HG02938 (cell line): ENCODE results near the gene BCAS3.
A peak's percentile ranks its signal among the peaks of the same experiment; 100 is the strongest.

ENCODE experiments used
- ATAC-seq: cut with Tn5 transposase; IDR thresholded peaks from one replicate; pipeline ENCODE4 v1.9.1; 2021; ENCODE audit warnings: mild to moderate bottlenecking, moderate library complexity; ENCODE audit not compliant: unreplicated experiment

BCAS3 gene

DNA sequence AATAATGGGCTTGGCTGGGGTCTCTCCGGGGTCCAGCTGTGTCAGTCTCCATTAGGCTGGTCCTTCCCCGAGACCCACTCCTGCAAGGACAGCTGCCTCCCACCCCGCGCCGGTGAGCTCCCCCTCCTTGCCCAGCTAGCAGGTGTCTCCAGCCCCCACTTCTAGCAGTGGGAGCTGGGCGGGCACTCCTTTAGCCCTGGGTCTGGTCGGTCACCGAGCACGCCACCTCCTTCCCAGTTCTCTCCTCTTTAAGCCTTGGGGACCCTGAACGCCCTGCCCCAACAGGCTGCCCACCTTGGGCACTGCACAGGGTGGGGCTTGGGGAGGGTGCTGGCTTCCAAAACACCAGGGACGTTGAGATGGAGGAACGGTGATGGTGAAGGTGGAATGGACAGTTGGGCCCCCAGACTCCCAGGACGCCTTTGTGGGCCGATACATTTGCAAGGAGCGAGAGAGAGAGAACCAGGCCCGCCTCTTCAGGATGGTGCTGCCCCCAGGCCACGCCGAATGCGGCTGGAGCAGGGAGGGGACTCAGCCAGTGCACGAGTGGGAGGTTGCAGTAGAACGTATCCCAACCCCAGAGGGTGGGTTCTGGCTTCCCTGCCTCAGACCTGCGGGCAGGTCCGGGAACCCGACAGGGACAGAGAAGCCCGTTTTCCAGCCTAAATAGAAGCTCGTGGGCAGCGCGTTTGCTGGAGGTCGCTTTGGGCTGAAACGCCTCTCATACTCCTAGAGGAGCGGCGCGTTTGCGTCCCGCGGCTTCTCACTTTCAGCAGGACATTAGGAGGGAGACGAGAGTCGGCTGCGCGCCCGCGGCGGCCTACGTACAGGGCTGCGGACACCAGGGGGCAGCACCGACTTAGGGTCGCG lies 732.7 kb downstream of the BCAS3 start:
- no peak for ATAC-seq

DNA sequence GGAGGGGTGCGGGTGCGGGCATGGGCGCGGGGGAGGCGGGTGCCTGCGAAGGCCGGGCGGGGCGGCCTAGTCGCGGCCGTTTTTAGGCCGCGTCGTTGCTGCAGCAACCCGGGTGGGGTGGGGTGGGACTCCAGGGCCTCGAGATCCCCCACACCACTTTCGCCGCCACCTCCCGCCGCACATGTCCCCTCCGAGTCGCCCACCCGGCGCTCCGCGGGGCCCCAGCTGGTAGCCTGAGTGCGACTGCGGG lies 733.3 kb downstream of the BCAS3 start:
- ATAC-seq: no peak

DNA sequence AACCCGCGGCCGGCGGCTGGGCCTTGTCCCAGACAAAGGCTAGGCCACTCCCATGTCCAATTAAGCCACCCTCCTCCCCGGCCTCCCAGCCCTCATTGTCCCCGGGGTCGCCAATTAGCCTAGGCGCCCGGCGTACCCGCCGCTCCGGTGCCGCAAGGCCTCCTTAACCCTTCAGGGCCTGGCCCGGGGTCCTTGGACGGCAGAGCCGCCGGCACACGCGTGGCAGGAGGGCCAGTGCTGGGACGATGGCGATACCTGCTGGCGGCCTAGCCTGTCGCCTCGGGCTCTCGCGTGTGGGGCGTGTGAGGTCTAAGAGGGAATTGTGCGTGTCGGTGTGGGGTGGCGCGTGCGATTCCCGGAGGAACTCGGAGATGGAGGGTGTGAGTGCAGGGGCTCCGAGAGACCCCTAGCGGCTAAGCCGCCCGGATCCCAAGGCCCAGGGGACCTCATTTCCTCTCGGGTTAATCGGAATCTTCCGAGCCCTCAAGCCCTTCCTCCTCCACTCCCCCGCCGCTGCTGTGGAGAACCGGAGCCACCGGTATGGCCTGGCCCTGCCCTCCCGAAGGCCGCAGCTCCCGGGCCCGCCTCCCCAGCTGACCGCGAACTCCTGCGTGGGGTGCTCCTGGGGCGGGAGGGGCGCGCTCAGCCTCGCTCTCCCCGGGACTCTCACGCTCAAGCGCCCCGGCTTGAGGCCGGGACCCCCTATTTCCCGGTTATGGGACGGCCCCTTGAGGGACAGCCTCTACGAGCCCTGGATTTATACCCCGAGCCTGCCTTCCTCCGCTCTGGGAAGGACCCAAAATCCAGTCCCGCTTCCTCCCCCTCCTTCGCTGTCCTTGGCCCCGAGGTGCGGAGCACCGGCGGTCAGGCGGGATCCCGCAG lies 733.9 kb downstream of the BCAS3 start:
- no peak for ATAC-seq

DNA sequence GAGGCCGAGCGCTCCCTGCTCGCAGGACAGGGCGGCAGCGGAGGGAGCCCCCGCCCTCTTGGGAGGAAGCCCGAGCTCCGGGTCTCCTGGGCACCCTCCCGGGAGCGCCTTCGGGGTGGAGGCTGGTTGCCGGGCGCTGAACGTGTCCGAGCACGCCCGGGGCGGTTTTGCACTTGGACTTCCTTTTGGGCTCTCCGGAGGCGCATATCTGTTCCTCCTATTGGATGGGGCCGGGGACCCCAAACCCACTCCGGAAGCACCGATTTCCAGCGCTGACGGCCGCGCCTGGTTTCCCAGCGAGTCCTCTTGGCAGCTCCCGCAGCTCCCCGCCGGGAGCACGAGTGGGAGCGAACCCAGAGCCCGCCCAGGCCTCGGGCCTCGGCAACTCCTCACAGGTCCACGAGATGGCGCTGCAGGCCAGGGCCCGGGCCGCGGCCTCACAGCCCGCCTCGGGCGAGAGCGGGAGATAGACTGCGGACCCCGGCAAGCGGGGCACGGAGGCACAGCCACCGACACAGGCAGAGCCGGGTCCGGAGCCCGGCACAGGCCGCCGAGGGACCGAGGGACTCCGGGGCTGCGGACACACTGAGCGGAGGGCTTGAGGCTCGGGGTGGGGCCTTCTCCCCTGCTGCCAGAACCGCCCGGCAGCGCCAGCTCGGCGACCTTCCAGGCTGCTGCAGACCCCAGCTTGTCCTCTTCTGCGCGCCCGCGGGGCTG lies 734.6 kb downstream of the BCAS3 start:
- ATAC-seq: peak; percentile 70

DNA sequence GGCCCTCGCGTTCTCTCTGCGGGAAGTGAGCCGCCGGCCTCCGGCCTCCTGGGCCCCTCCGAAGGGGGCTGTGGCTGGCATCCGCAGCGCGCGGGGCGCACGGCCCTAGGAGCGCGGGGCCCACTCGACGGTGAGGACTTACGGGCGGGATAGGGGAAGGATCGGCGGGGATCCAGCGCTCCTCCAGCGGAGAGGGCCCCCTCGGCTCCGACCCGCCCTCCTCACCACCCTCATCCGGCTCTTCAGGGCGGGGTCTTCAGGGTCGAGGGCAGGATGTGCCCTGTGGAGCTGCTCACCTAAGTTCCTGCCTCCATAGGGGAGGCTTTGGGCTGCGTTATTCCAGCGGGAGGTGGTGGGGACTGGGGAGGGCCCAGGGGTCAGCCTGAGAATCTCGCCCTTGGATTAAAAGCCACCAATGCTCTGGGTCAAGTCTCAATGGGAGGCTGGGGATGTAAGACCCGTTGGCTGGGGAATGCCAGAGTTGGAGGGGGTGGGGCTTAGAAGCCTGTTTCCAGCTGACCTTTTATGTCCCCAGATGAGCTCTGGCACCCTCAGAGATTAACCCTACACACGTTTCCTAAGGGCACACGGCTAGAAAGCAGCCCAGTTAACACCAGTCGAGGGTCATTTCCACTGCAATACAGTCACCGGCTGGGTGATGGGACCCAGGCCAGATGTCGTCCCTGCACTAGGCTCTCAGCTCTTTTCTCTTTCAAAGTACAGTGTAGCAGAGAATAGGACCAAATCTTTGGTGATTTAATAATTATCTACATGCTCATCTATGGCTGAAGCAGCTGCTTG lies 735.4 kb downstream of the BCAS3 start:
- no peak for ATAC-seq

DNA sequence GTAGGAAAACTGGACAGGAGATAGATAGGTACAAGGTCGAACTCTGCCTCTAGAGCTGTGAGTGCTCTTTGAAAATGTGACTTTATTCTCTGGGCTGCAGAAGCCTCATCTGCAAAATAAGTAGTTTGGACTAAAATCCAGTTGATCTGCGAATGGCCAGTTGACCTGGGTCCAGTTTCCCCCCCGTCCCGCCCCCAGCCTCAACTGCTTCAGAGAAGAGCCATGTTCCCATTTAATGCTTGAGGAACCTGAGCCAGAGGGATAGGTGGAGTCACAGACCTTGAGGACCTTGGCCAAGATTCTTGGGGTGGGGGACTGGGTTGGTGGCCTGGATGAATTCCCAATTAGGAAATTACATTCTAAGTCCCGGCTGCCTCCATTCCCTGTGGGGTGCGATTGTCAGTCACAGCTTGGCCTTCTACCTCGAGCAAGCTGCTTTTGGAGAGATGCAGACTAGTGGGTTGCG lies 736.0 kb downstream of the BCAS3 start:
- ATAC-seq: no peak

DNA sequence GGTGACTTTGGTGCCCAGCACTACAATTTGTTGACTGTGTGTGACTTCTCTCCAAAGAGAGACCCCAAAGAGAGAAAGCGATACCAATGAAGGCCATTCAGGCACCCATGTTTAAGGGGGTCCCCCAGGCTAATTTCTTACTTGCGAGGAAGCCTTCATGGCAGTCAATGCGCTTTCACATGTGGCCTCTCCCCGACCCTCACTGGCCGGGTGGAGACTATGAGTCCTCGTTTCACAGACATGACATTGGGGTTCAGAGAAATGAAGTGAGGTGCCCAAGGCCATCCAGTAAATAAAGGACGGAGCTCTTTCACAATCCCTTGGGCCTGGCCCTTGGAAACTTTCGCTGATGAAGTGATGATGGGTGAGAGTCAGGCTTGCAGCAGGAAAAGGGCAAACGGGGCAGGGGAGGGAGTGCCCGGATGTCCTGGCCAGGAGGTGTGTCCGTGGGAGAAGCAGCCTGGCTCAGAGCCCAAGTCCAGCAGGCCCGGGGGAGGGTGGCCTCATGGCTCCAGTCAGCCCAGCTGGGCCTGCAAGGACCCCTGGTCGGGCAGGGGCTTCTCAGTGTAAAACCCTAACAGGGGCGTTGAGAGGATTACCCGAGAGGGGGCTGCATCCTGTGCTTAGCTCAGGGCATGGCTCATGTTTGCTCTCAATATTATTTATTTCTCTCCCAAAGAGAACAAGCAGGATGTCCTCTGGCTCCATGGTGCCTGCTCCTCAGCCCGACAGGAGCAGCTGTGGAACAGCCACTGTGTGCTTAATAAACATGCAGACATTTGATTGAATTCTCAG lies 736.7 kb downstream of the BCAS3 start:
- ATAC-seq: no peak

DNA sequence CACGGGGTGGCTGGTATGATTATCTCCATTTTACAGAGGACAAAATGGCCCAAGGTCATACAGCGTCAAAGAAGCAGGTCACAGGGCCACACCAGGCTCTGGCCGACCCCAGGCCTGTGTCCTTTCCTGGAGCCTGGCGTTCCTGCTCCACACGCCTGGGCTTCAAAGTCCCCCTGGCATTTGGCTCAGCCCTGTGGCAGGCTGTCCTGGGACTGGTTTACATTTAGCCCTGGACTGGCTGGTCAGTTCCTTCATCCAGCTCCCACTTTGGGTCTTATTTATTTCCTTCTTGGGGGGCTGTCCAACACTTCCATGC lies 737.2 kb downstream of the BCAS3 start:
- ATAC-seq: no peak

DNA sequence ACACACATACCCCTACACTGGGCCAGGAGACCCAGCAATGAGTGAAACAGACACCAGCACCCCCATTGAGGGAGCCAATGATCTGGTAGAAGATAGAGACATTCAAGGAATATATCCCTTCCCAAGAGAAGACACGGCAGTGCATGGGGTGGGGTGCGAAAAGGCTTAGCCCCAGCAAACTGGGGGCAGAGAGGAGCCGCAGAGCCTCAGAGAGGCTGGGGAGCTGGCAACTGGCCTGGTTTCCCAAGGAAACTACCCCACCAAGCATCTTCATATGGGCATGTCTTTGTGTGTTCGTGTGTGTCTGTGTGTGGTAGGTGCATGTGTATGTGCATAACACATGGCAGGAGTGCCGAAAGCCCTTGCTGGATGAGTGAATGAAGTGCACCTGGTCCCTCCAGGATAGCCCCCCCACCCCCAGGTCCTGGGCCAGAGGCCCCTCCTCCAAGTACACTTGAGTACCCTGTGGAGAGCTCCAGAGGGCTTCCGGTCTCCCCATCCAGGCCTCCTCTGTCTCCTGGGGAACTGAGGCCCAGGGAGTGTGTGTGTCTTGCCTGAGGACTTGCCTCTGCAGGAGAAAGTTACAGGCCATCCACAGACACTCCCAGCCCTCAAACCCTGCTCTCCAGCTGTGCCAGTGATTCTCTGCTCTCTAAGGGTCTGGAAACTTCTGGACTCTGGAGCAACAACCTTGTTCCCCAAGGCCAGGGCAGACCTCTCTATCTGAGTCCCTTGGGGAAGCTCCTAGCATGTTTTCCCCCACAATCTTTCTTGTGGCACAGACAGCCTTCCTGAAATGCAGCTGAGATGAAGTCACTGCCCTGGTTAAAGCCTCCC lies 737.9 kb downstream of the BCAS3 start:
- ATAC-seq: no peak

DNA sequence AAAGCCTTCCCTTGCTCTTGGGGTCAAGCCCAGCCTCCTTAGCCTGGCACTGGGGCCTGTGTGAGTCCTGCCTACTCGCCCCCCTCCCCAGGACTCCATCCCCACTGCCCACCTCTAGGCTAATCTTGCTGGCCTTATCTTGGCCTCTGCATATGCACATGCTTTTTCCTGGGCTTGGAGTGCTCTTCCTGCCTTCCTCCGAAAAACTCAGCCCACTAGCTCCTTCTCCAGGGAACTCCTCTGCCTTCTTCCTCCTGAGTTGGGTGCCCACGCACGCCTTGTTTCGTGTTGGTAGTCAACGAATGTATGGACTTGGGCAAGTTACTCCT lies 738.5 kb downstream of the BCAS3 start:
- ATAC-seq: no peak

DNA sequence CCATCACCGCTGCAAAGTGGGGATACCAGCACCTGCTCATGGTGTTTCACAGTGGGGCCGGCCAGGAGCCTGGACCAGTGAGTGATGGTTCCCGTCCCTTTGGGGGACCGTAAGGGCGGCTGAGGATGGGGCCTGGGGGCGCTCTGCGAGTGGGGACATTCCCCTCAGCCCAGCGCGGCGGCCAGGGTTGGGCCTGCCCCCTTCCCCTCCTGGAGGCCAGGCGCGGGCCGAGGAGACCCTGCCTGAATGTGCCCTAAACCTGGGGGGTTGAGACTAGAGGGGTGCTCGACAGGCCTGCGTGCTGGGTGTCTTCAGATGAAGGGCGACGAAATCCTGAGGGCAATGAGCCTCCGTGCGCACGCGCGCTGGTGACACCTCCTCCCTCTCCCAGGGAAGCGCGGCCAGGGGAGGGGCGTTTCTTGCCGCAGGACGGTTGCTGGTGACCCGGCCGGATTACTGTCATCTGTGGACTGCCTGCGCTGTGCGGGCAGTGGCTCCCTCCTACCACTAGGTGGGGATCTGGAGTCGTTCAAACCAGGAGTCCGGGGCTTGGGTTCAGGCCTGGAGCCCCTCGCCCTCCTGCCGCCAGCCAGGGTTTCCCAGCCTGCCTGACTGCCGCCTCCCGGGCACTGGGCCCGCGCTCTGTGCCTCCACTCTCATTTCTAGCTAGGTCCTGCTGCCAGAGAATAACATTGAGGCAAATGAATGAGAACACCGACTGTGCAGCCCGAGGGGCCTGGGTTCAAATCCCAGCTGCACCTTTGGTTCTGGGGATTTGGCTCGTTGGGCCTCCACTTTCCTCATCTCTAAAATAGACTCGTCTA lies 739.1 kb downstream of the BCAS3 start:
- no peak for ATAC-seq

DNA sequence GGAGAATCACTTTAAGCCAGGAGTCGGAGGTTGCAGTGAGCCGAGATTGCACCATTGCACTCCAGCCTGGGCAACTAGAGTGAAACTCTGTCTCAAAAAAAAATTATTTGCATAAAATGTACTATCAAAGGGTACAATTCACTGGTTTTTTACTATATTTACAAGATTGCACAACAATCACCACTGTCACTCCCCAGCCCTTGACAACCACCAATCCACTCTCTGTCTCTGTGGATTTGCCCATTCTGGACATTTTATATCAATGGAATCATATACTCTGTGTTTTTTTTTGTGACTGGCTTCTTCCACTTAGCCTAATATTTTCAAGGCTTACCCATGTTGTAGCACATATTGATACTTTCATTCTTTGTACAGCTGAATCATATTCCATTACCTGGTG lies 740.8 kb downstream of the BCAS3 start:
- no peak for ATAC-seq

DNA sequence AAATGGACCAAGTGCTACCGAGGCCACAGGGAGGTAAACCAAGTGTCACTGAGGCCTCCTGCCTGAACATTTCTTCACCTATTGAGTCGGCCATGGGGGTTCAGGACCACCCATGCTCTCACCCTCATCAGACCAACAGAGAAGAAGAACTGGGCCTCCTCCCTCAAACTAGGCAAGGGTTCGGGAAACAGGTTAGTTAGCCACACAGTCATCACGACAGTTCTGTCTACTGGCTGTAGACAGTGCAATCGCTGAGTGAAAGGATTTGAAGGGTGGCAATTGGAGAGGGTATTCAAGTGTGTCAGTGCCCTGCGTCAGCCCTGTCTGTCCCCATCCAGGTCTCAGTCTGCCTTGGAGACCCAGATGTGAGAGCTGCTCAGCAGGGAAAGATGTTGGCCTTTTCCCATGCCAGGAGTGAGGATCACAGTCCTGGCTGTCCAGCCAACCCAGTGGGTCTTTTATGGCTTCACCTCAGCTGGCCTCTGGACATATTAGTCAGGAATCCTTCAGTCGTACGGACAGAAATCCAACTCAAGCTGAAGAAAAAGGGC lies 741.9 kb downstream of the BCAS3 start:
- ATAC-seq: no peak

DNA sequence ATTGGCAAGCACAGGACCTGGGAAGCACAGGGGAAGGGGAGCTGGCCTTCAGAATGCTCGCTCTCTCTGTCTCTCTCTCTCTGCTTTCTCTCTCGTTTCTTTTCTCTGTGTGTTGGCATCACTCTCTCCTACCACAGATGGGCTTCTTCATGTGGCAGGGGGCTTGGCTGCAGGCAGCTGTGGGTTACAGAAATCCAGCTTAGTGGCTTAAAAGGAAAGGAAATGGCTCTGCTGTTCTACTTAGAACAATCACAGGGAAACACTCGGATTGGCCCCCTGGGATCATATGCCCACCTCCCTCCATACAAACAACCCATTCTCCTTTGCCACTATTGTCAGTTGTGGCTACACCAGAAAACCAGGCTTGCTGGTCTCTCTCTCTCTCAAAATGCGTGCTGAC lies 742.4 kb downstream of the BCAS3 start:
- ATAC-seq: no peak

DNA sequence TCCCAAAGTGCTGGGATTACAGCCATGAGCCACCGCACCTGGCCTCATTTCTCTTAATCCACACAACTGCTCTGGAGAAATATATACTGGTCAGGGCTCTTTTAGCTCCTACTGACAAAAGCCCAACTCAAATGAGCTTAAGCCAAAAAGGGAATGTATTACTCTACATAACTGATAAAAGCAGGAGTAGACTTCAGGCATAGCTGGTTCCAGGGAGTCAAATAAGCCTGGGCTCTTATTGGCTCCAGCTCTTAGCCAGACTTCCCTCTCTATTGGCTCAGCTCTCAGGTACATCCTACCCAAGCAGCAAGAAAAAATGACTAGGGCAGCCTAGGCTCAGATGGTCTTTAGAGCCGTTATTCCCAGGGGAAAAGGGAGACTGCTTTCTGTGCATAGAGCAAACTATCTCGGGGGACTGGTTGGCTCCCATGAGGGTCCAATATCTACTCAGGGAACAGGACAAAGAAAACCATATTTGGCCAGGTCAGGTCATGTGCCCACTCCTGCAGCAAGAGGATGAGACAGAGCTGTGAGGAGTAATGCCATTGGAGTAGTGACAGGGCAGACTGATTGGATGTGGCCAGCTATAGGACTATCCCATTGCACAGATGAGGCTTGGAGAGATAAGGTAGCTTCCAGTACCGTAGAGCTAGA lies 743.2 kb downstream of the BCAS3 start:
- ATAC-seq: no peak

DNA sequence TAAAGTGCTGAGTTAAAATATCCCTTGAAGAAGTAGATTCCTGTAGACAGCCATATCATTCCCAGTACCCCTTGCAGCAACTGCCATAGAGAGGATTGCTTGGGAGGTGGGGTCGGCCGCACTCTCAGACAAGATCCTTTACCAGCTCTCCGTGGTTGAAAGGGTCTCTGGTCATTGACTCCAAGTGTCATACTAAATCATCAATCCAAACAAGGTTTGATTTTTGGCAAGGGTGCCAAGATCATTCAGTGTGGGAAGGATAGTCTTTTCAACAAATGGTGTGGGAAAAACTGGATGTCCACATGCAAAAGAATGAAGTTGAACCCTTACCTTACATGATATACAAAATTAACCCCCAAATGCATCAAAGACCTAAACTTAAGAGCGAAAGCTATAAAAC lies 743.8 kb downstream of the BCAS3 start:
- no peak for ATAC-seq

DNA sequence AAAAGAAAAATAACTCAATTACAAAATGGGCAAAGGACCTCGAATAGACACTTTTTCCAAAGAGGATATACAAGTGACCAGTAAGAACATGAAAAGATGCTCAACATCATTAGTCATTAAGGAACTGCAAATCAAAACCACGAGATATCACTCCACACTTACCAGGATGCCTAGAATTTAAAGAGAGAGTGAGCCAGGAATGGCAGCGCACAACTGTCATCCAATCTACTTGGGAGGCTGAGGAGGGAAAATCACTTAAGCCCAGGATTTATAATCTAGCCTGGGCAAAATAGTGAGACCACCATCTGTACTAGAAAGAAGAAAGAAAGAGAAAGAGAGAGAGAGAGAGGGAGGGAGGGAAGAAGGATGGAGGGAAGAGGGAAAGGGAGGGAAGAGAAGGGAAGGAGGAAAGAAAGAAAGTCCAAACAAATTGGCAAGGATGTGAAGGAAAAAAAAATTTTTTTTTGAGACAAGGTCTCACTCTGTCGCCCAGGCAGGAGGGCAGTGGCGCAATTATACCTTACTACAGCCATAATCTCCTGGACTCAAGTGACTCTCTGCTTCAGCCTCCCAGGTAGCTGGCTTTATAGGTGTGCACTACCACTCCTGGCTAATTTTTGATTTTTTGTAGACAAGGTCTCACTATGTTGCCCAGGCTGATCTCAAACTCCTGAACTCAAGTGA lies 744.6 kb downstream of the BCAS3 start:
- no peak for ATAC-seq
